ENCODE measurements around the gene ADGRG3.
"Not testable (repeated sequence)": the region's sequence is repeated elsewhere in the genome, so short reads cannot be mapped to it uniquely, and the experiment has no call there.

Gene ADGRG3

GRCh38 chr16:57663917-57664661 lies 4.0 kb upstream of the ADGRG3 start:
- no peak for DNase-seq

GRCh38 chr16:57664662-57665025 lies 3.5 kb upstream of the ADGRG3 start:
- DNase-seq, result no peak

- DNase-seq, result no peak
Measured at GRCh38 chr16:57665541-57665940, 2.6 kb upstream of the ADGRG3 start.

GRCh38 chr16:57666353-57667047 lies 1.6 kb upstream of the ADGRG3 start:
- no peak for DNase-seq

GRCh38 chr16:57667048-57667525 lies 1.0 kb upstream of the ADGRG3 start:
- no peak for DNase-seq

- no peak for DNase-seq
Measured at GRCh38 chr16:57667526-57668262, 412 bp upstream of the ADGRG3 start.

GRCh38 chr16:57668630-57669475 lies 747 bp downstream of the ADGRG3 start:
- no peak for DNase-seq

- DNase-seq, result no peak
Measured at GRCh38 chr16:57669476-57670162, 1.5 kb downstream of the ADGRG3 start.

GRCh38 chr16:57670196-57670595 lies 2.1 kb downstream of the ADGRG3 start:
- no peak for DNase-seq

- not testable (repeated sequence) for DNase-seq
Measured at GRCh38 chr16:57671451-57671850, 3.3 kb downstream of the ADGRG3 start.

- no peak for DNase-seq
Measured at GRCh38 chr16:57672416-57672815, 4.3 kb downstream of the ADGRG3 start.

GRCh38 chr16:57672824-57673223 lies 4.7 kb downstream of the ADGRG3 start:
- no peak for DNase-seq

GRCh38 chr16:57675741-57676551 lies 7.8 kb downstream of the ADGRG3 start:
- no peak for DNase-seq

- no peak for DNase-seq
Measured at GRCh38 chr16:57676553-57677085, 8.5 kb downstream of the ADGRG3 start.

- no peak for DNase-seq
Measured at GRCh38 chr16:57677622-57678369, 9.7 kb downstream of the ADGRG3 start.

GRCh38 chr16:57679016-57679415 lies 10.9 kb downstream of the ADGRG3 start:
- DNase-seq, result no peak

GRCh38 chr16:57679767-57680482 lies 11.8 kb downstream of the ADGRG3 start:
- no peak for DNase-seq

- no peak for DNase-seq
Measured at GRCh38 chr16:57680842-57681375, 12.8 kb downstream of the ADGRG3 start.

All from DMS79 (cell line).